Activated CD8-positive, alpha-beta T cell treated with anti-CD3 and anti-CD28 coated beads for 36 hours (primary cell): Measurements from ENCODE around the gene LSM8. TPM values are rescaled to one million over a fixed set of nuclear protein-coding genes. Genes with fewer than 3 reads are reported as not detected.

ENCODE experiments used
- ATAC-seq: fragments of 200-7000 bp; cut with Tn5 transposase; one replicate; pipeline ENCODE4 v1.10.0; 2021; ENCODE audit warnings: mild to moderate bottlenecking, moderate library complexity
- CTCF ChIA-PET: fragments of 350-600 bp; sonication (Branson Sonifier 250); formaldehyde crosslinking; loops from one replicate; lab custom pipeline; 2021; ENCODE audit warnings: antibody characterized with exemption; lab: Charles Lee
- POLR2A ChIA-PET: fragments of 350-600 bp; sonication (Branson Sonifier 250); formaldehyde crosslinking; loops from one replicate; lab custom pipeline; 2021; ENCODE audit warnings: antibody characterized with exemption; lab: Charles Lee
- DNase-seq: peaks from one replicate; pipeline ENCODE4 v3.0.0-alpha.2; 2020
- H3K27ac Mint-ChIP-seq: one replicate; pipeline ENCODE4 v1.8.0; 2021; ENCODE audit warnings: mild to moderate bottlenecking, mixed read lengths
- H3K27me3 Mint-ChIP-seq: one replicate; pipeline ENCODE4 v1.8.0; 2021; ENCODE audit warnings: mixed read lengths
- H3K36me3 Mint-ChIP-seq: one replicate; pipeline ENCODE4 v1.8.0; 2021; ENCODE audit warnings: low read depth, mixed read lengths
- H3K4me1 Mint-ChIP-seq: one replicate; pipeline ENCODE4 v1.8.0; 2021; ENCODE audit warnings: low read depth, mixed read lengths
- H3K4me3 Mint-ChIP-seq: one replicate; pipeline ENCODE4 v1.8.0; 2021; ENCODE audit warnings: mild to moderate bottlenecking, moderate library complexity, mixed read lengths
- H3K9me3 Mint-ChIP-seq: one replicate; pipeline ENCODE4 v1.8.0; 2021; ENCODE audit warnings: mixed read lengths
- intact Hi-C: fragments of 100-400 bp; cut with micrococcal nuclease; formaldehyde crosslinking; loops from one replicate; pipeline ENCODE4 v1.10.0; 2022
- total RNA-seq, 2 experiments: library from RNA; stranded (reverse); gene quantifications; one replicate each; pipeline ENCODE4 v1.2.3, GENCODE V29; 2021
- TF ChIP-seq, protein P1 (sequence below): fragments of 200-600 bp; IDR thresholded peaks from one replicate; pipeline ENCODE4 v1.8.0; 2022; ENCODE audit warnings: antibody characterized with exemption, mild to moderate bottlenecking

Gene LSM8
- total RNA-seq, 2 experiments from 2014 or later = 36.6 to 42.0 TPM

GRCh38 chr7:118149394-118149793 is 34.6 kb upstream of the LSM8 start:
- no peak for DNase-seq
- no peak overlapping the region for H3K27ac Mint-ChIP-seq
- POLR2A ChIA-PET = no interaction called here

GRCh38 chr7:118151671-118152070 is 32.3 kb upstream of the LSM8 start:
- H3K27ac Mint-ChIP-seq = no peak overlapping the region

More at GRCh38 chr7:118149394-118149793, 34.6 kb upstream of the LSM8 start:
- no peak for ATAC-seq
- no peak overlapping the region for H3K4me3 Mint-ChIP-seq
- peaks cover 21% of the 10 kb centered on the region for H3K27me3 Mint-ChIP-seq
- no peaks in the 10 kb centered on the region for H3K4me1 Mint-ChIP-seq
- TF ChIP-seq, protein P1, sequence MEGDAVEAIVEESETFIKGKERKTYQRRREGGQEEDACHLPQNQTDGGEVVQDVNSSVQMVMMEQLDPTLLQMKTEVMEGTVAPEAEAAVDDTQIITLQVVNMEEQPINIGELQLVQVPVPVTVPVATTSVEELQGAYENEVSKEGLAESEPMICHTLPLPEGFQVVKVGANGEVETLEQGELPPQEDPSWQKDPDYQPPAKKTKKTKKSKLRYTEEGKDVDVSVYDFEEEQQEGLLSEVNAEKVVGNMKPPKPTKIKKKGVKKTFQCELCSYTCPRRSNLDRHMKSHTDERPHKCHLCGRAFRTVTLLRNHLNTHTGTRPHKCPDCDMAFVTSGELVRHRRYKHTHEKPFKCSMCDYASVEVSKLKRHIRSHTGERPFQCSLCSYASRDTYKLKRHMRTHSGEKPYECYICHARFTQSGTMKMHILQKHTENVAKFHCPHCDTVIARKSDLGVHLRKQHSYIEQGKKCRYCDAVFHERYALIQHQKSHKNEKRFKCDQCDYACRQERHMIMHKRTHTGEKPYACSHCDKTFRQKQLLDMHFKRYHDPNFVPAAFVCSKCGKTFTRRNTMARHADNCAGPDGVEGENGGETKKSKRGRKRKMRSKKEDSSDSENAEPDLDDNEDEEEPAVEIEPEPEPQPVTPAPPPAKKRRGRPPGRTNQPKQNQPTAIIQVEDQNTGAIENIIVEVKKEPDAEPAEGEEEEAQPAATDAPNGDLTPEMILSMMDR = no peak
- intact Hi-C loops = no loop called here
- no peaks in the 10 kb centered on the region for H3K36me3 Mint-ChIP-seq
- no peaks in the 10 kb centered on the region for H3K9me3 Mint-ChIP-seq
- CTCF ChIA-PET = interaction anchor here (1.0 kb wide), 1 partner anchor 936 kb away, joined by 4 read pairs; no protein-coding TSS in a partner anchor

DNA sequence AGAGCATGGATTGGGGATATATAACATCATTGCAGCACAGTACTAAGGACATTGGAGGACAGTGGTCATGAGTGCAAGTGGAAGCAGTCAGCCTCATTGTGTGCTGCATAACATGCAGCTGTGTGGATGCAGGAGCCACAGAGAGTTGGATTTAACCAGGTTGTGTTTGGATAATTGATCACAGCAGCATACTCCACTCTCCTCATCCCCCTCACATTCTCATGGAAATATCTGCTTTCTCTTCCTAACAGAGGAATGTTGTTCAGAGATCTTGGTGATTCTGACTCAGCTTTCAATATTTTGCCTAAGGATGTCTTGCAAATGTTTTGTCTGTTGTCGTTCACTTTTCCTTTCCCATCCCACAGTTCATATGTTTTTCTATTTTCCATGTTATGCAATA is 31.8 kb upstream of the LSM8 start:
- no peaks in the 10 kb centered on the region for H3K9me3 Mint-ChIP-seq
- DNase-seq = no peak
- CTCF ChIA-PET = interaction anchor here (1.2 to 1.7 kb wide), 2 partner anchors 10 to 752 kb away, joined by 4 to 7 read pairs; no protein-coding TSS in a partner anchor
- no peak overlapping the region for H3K27ac Mint-ChIP-seq
- ATAC-seq = no peak
- POLR2A ChIA-PET = interaction anchor here (1.1 kb wide), 1 partner anchor 14 kb away, joined by 3 read pairs; no protein-coding TSS in a partner anchor
- intact Hi-C loops = loop anchor here (10.0 kb wide), 1 partner anchor 937 kb away; no protein-coding TSS in a partner anchor
- peaks cover 32% of the 10 kb centered on the region for H3K27me3 Mint-ChIP-seq
- no peaks in the 10 kb centered on the region for H3K4me1 Mint-ChIP-seq
- TF ChIP-seq, protein P1 = no peak
- no peaks in the 10 kb centered on the region for H3K36me3 Mint-ChIP-seq
- no peak overlapping the region for H3K4me3 Mint-ChIP-seq

More at GRCh38 chr7:118151671-118152070, 32.3 kb upstream of the LSM8 start:
- POLR2A ChIA-PET = interaction anchor here (1.1 kb wide), 1 partner anchor 13 kb away, joined by 3 read pairs; no protein-coding TSS in a partner anchor
- Mint-ChIP-seq H3K4me3 (no peak overlapping the region), H3K9me3 (no peaks in the 10 kb centered on the region), H3K36me3 (no peaks in the 10 kb centered on the region), H3K27me3 (peaks cover 31% of the 10 kb centered on the region), H3K4me1 (no peaks in the 10 kb centered on the region)
- DNase-seq = no peak
- CTCF ChIA-PET = interaction anchor here (1.7 kb wide), 1 partner anchor 11 kb away, joined by 7 read pairs; no protein-coding TSS in a partner anchor
- no peak for ATAC-seq
- intact Hi-C loops = loop anchor here (10.0 kb wide), 1 partner anchor 937 kb away; no protein-coding TSS in a partner anchor
- TF ChIP-seq, protein P1 = no peak

DNA sequence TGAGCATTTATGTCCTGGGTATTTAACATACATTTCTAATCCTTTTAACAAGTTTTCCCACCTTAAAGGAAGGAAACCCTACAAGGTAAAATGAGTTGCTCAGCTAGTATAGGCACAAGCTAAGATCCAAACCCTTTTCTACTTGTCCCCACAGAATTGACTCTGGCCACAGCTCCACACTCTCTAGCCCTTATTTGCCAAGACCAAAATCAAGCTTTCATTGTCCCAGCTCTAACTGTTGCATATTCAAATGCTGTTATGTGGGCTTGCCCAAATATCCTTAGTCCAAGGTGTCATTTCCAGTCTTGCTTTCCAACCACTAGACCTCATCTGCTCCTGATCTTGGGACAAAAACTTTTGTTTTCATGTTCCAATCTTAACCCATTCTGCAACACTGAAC is 31.3 kb upstream of the LSM8 start:
- Mint-ChIP-seq H3K4me3 (no peak overlapping the region), H3K4me1 (no peaks in the 10 kb centered on the region), H3K36me3 (no peaks in the 10 kb centered on the region), H3K9me3 (no peaks in the 10 kb centered on the region), H3K27ac (no peak overlapping the region), H3K27me3 (peaks cover 32% of the 10 kb centered on the region)
- ATAC-seq (no peak), DNase-seq (no peak)
- ChIA-PET CTCF (interaction anchor here (1.2 to 1.7 kb wide), 2 partner anchors 10 to 753 kb away, joined by 4 to 7 read pairs; no protein-coding TSS in a partner anchor), POLR2A (no interaction called here)
- TF ChIP-seq, protein P1 = no peak
- intact Hi-C loops = loop anchor here (10.0 kb wide), 1 partner anchor 938 kb away; no protein-coding TSS in a partner anchor

- DNase-seq (peak; percentile 43), ATAC-seq (peak; percentile 55)
- POLR2A ChIA-PET = no interaction called here
- H3K27ac Mint-ChIP-seq = no peak overlapping the region
- peaks cover 5% of the 10 kb centered on the region for H3K9me3 Mint-ChIP-seq
- no peaks in the 10 kb centered on the region for H3K4me1 Mint-ChIP-seq
- CTCF ChIA-PET = interaction anchor here (0.7 to 1.6 kb wide), 8 partner anchors 8 to 837 kb away, joined by 3 to 10 read pairs (median 3); no protein-coding TSS in a partner anchor
- TF ChIP-seq, protein P1 = peak; percentile 77
- no peak overlapping the region for H3K4me3 Mint-ChIP-seq
- peaks cover 3% of the 10 kb centered on the region for H3K36me3 Mint-ChIP-seq
- intact Hi-C loops = loop anchor here (10.0 kb wide), 1 partner anchor 939 kb away; no protein-coding TSS in a partner anchor
- H3K27me3 Mint-ChIP-seq = peaks cover 34% of the 10 kb centered on the region
These were observed 30.3 kb upstream of the LSM8 start for GRCh38 chr7:118153551-118154177.
